HepG2 (cell line): ENCODE results near the gene DNMT3L. TPM values are rescaled to one million over a fixed set of nuclear protein-coding genes. Genes with fewer than 3 reads are reported as not detected.

Experiments used
- ATAC-seq: fragments of 200-7000 bp; cut with Tn5 transposase; 3 replicates; pipeline ENCODE4 v1.9.1; 2020; ENCODE audit warnings: mild to moderate bottlenecking, moderate library complexity
- BruUV-seq: library from RNA; stranded (reverse); fragments of 400-500 nt; replicated peaks from 2 replicates; lab custom pipeline; 2021; lab: Mats Ljungman, UMichigan
- CTCF ChIA-PET: fragments of 300-600 bp; formaldehyde crosslinking; extraction: SDS; loops from one replicate; lab custom pipeline; 2021; ENCODE audit warnings: low total read pairs, inconsistent platforms, low intra/inter-chr PET ratio; lab: Yijun Ruan, JAX
- POLR2A ChIA-PET: fragments of 350-600 bp; sonication (Branson Sonifier 250); formaldehyde crosslinking; loops from one replicate; lab custom pipeline; 2020; ENCODE audit warnings: antibody characterized with exemption, inconsistent platforms; lab: Yijun Ruan, JAX
- DNase-seq: peaks from one replicate; pipeline ENCODE4 v3.0.0-alpha.2; 2015; ENCODE audit warnings: low spot score
- FAIRE-seq: peaks from 3 replicates; lab custom pipeline; 2011; peaks lifted over from hg19 to GRCh38; lab: Jason Lieb, UNC
- H2AFZ ChIP-seq: one replicate; pipeline ENCODE4 v1.6.1; 2011; ENCODE audit warnings: low read length, inconsistent platforms
- H3K27ac ChIP-seq: fragments of 300-600 bp; 3 replicates; pipeline ENCODE4 v1.8.0; 2011; ENCODE audit warnings: mixed run types, mild to moderate bottlenecking, mixed read lengths, low read length, inconsistent platforms; ENCODE audit not compliant: insufficient read depth; ENCODE audit errors: extremely low read length
- H3K27me3 ChIP-seq, 2 experiments: fragments of 200-600 bp in 1 of 2; 2 replicates in 1 of 2; 3 replicates in 1 of 2; pipeline versions ENCODE4 v1.6.0 to v1.8.0; 2011; ENCODE audit warnings: low read length in 2 of 2, mild to moderate bottlenecking in 2 of 2, moderate library complexity in 2 of 2, inconsistent platforms in 1 of 2; ENCODE audit not compliant: insufficient read depth in 2 of 2, control insufficient read depth in 1 of 2
- H3K36me3 ChIP-seq, 2 experiments: fragments of 200-600 bp in 1 of 2; replicated peaks in 1 of 2; 2 replicates in 1 of 2; 3 replicates in 1 of 2; pipeline versions ENCODE4 v1.5.1 to v1.8.0; 2011; ENCODE audit warnings: low read length in 2 of 2, inconsistent platforms in 1 of 2; ENCODE audit not compliant: insufficient read depth in 2 of 2, control insufficient read depth in 1 of 2
- H3K4me1 ChIP-seq: 2 replicates; pipeline ENCODE4 v1.5.1; 2012; ENCODE audit warnings: low read length, inconsistent platforms; ENCODE audit not compliant: insufficient read depth
- H3K4me2 ChIP-seq: 2 replicates; pipeline ENCODE4 v1.6.0; 2011; ENCODE audit warnings: low read depth, low read length, inconsistent platforms
- H3K4me3 ChIP-seq, 3 experiments: fragments of 200-600 bp in 1 of 3; sonication (generic), shearing (Covaris generic) in 1 of 3; replicated peaks in 1 of 3; 2 replicates each; pipeline ENCODE4 v1.5.1; 2011 to 2016; ENCODE audit warnings: low read length in 3 of 3, inconsistent platforms in 2 of 3, low read depth in 2 of 3, mild to moderate bottlenecking in 2 of 3, control low read depth in 1 of 3, mixed read lengths in 1 of 3; ENCODE audit not compliant: insufficient read depth in 1 of 3
- H3K79me2 ChIP-seq: one replicate; pipeline ENCODE4 v1.6.1; 2011; ENCODE audit warnings: low read length, inconsistent platforms; ENCODE audit not compliant: insufficient read depth
- H3K9ac ChIP-seq: 2 replicates; pipeline ENCODE4 v1.6.0; 2011; ENCODE audit warnings: mild to moderate bottlenecking, low read depth, low read length, inconsistent platforms; ENCODE audit not compliant: insufficient read depth
- H3K9me3 ChIP-seq: 2 replicates; pipeline ENCODE4 v1.5.1; 2012; ENCODE audit warnings: mild to moderate bottlenecking, low read length
- H4K20me1 ChIP-seq: 2 replicates; pipeline ENCODE4 v1.6.0; 2011; ENCODE audit warnings: inconsistent platforms, mild to moderate bottlenecking, low read length, moderate library complexity; ENCODE audit not compliant: insufficient read depth
- ARID3A ChIP-seq: IDR thresholded peaks from 2 replicates; pipeline ENCODE4 v1.6.1; 2012; ENCODE audit warnings: low read depth, low read length, improper control_type of control experiment
- CAMTA2 ChIP-seq: sonication (generic); formaldehyde crosslinking; IDR thresholded peaks from 2 replicates; pipeline ENCODE4 v1.4.0; 2020; ENCODE audit warnings: mild to moderate bottlenecking, missing genetic modification reagents, borderline replicate concordance
- CEBPB ChIP-seq: IDR thresholded peaks from 2 replicates; pipeline ENCODE4 v1.6.1; 2011; ENCODE audit warnings: low read depth, low read length, improper control_type of control experiment, borderline replicate concordance
- NR2F1 ChIP-seq, 2 experiments: fragments of 450-650 bp in 1 of 2; formaldehyde crosslinking in 1 of 2; IDR thresholded peaks; 2 replicates each; pipeline versions ENCODE4 v1.5.0 to v1.6.1; 2016 to 2020; ENCODE audit warnings: mild to moderate bottlenecking in 1 of 2, missing compliant biosample characterization in 1 of 2, missing genetic modification reagents in 1 of 2, moderate library complexity in 1 of 2
- PATZ1 ChIP-seq: sonication (generic); formaldehyde crosslinking; IDR thresholded peaks from 2 replicates; pipeline ENCODE4 v1.4.0; 2020; ENCODE audit warnings: missing genetic modification reagents
- POLR2AphosphoS5 ChIP-seq: IDR thresholded peaks from 2 replicates; pipeline ENCODE4 v1.6.1; 2012; ENCODE audit warnings: low read depth, low read length
- RAD51 ChIP-seq: fragments of 450-650 bp; IDR thresholded peaks from 2 replicates; pipeline ENCODE4 v1.6.1; 2016; ENCODE audit warnings: borderline replicate concordance
- REST ChIP-seq, 2 experiments: IDR thresholded peaks; 2 replicates each; pipeline ENCODE4 v1.6.1; 2011 to 2012; ENCODE audit warnings: low read length in 2 of 2, borderline replicate concordance in 1 of 2, low read depth in 1 of 2, mild to moderate bottlenecking in 1 of 2, moderate library complexity in 1 of 2
- SP5 ChIP-seq: IDR thresholded peaks from 2 replicates; pipeline ENCODE4 v1.6.1; 2016; ENCODE audit warnings: low read depth, borderline replicate concordance
- ZFP36L2 ChIP-seq: sonication (generic); formaldehyde crosslinking; IDR thresholded peaks from 2 replicates; pipeline ENCODE4 v1.4.0; 2020; ENCODE audit warnings: missing genetic modification reagents
- ZNF138 ChIP-seq: sonication (generic); formaldehyde crosslinking; IDR thresholded peaks from 2 replicates; pipeline ENCODE4 v1.5.0; 2020; ENCODE audit warnings: mild to moderate bottlenecking, low read depth, missing genetic modification reagents
- ZNF574 ChIP-seq: sonication (generic); formaldehyde crosslinking; IDR thresholded peaks from 2 replicates; pipeline ENCODE4 v1.4.0; 2020; ENCODE audit warnings: missing genetic modification reagents
- ZNF724P ChIP-seq: sonication (generic); formaldehyde crosslinking; IDR thresholded peaks from 2 replicates; pipeline ENCODE4 v1.8.0; 2022; ENCODE audit warnings: missing genetic modification reagents, borderline replicate concordance
- ZNF782 ChIP-seq: sonication (generic); formaldehyde crosslinking; IDR thresholded peaks from 2 replicates; pipeline ENCODE4 v1.4.0; 2020; ENCODE audit warnings: missing genetic modification reagents, mild to moderate bottlenecking, borderline replicate concordance
- WGBS: methylation state at CpG from one replicate; pipeline ENCODE4 v1.1.6; 2017; ENCODE audit warnings: low lambda C conversion rate; 5-methylcytosine and 5-hydroxymethylcytosine counted together
- in situ Hi-C: cut with HindIII; loops from 2 replicates; pipeline ENCODE4 v1.10.0; 2017; ENCODE audit warnings: low pct_unique_long_range_greater_than_20kb; ENCODE audit not compliant: extremely low pct_ligation_motif_present
- intact Hi-C: fragments of 100-400 bp; cut with micrococcal nuclease; formaldehyde crosslinking; loops from one replicate; pipeline ENCODE4 v1.10.0; 2022; ENCODE audit not compliant: unreplicated experiment
- polyA plus RNA-seq, 8 experiments: library from polyadenylated mRNA; depleted of rRNA in 3 of 8; stranded (reverse) in 7 of 8; unstranded in 1 of 8; fragments of >200 nt; fragmentation: Illumina TruSeq in 4 of 8; extraction: Trizol in 4 of 8; gene quantifications; 2 replicates each; pipeline versions ENCODE4 v1.2.1 to v1.2.3, GENCODE V29; 2011 to 2016; ENCODE audit warnings: low read depth in 4 of 8, missing spikeins in 1 of 8, mixed read lengths in 1 of 8; ENCODE audit not compliant: insufficient read depth in 1 of 8
- total RNA-seq, 5 experiments: library from RNA; depleted of rRNA; stranded (reverse); fragments of >200 nt; fragmentation: Illumina TruSeq; extraction: Trizol; gene quantifications; 2 replicates each; pipeline ENCODE4 v1.2.3, GENCODE V29; 2016; ENCODE audit warnings: low read depth in 1 of 5

DNMT3L gene
- total and polyA plus RNA-seq, 2 of the 13 experiments (the other 11 are each of a cell fraction or from before 2014, with no cell fraction given): 0.75 to 1.7 TPM

GRCh38 chr21:44282370-44282769 is 20.7 kb upstream of the DNMT3L start:
- FAIRE-seq (no peak), ATAC-seq (no peak), DNase-seq (no peak)
- Histone ChIP-seq H3K4me2 (no peak overlapping the region), H3K4me3 (no peak overlapping the region), H4K20me1 (no peaks in the 10 kb centered on the region), H3K4me1 (no peaks in the 10 kb centered on the region), H3K36me3 (no peaks in the 10 kb centered on the region), H3K9me3 (no peaks in the 10 kb centered on the region), H3K9ac (no peak overlapping the region), H3K79me2 (no peaks in the 10 kb centered on the region), H2AFZ (no peak overlapping the region), H3K27ac (no peak overlapping the region), H3K27me3 (peaks cover 4 to 34% of the 10 kb centered on the region in 2 experiments)
- WGBS: 16% methylated on average over 2 of the region's 9 CpGs
- ChIA-PET CTCF (no interaction called here), POLR2A (no interaction called here)
- in situ Hi-C loops: no loop called here
- intact Hi-C loops: no loop called here
- no TSS peak for BruUV-seq
- TF ChIP-seq ZNF782 (CRISPR knock-in tag) (no peak), ZNF574 (CRISPR knock-in tag) (no peak), REST (IDR thresholded peaks at IDR 0.05; ENCODE audit: borderline replicate concordance in 1 of 2, low read depth in 1 of 2, low read length in 2 of 2) (no peak), ARID3A (no peak), CEBPB (no peak), RAD51 (no peak), PATZ1 (CRISPR knock-in tag) (no peak), SP5 (no peak), ZNF138 (CRISPR knock-in tag) (no peak), ZFP36L2 (no peak), POLR2AphosphoS5 (no peak), NR2F1 (CRISPR knock-in tag; IDR thresholded peaks at IDR 0.05) (no peak), ZNF724P (CRISPR knock-in tag) (no peak), CAMTA2 (no peak)
